ENCODE results near the gene SERPINE2. TPM values are rescaled to one million over a fixed set of nuclear protein-coding genes. Genes with fewer than 3 reads are reported as not detected.
"Not testable (repeated sequence)": the region's sequence is repeated elsewhere in the genome, so short reads cannot be mapped to it uniquely, and the experiment has no call there.

SERPINE2 gene
- total RNA-seq, 1 donor from 2014 or later = 266 TPM

DNA sequence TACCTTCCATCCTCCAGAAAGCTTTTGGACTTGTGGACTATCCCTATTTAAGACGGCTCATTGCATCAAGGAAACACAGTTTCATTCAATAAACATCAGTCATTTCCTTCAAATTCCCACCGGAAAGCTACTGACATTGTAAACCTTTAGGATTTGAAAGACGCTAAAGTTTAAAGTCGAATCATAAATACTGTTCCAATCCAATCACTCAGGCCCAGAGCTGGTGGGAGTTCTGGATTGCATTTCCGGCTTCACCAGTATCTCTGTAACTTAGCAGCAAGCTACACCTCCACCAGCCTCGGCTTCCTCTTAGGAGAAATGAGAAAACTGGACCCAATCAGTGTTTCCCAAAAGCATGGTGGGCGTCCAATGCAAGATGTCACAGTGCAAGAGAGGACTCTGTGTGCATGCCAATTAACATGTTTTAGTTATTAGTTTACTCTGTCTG lies 95.5 kb downstream of the SERPINE2 start:
- no peak for DNase-seq (ENCODE audit: low spot score)

DNA sequence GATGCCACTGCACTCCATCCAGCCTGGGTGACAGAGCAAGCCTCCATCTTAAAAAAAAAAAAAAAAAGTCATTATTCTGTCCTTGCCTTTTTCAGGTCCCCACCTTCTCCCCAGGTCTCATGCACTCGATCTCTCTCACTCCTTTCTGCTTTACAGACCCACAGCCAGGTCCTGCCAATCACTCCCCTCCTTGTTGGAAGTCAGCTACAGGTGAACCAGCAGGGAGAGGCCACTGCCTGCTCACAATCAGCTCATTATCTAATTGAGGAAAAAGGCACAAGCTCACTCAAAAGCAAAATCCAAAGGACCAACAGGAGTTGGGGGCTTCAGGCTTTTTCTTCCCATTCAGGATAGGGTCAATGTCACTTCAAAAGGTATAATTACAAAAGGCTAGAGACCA lies 96.0 kb downstream of the SERPINE2 start:
- no peak for DNase-seq (ENCODE audit: low spot score)

DNA sequence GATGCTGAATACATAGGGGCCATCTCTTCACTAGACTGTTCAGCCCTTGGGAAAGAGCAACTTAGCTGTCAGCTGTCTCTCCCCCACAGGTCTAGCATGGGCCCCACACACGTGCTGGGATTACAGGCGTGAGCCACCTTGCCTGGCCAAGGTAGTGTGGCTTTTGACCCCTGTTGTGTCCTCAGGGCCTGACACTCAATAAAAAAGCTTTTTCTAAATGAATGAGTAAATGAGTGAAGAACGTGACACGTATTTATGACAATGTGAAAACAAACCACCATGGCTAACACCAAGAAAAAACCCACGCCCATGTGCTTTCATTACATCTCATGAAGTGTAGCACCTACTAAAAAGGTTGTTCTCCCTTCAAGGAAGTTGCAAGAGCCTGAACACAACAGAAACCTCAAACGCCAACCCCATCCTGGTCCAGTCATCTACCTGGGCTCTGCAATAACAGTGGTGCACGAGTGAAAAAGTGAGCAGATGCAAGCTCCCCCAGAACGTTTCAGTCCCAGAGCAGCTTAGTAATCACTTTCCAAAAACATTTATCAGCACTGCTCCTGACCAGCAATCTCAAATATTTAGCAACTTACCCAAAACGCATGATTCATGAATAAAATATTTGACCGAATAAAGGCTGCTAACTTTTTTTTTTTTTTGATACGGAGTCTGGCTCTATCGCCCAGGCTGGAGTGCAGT lies 97.4 kb downstream of the SERPINE2 start:
- no peak for DNase-seq (ENCODE audit: low spot score)

DNA sequence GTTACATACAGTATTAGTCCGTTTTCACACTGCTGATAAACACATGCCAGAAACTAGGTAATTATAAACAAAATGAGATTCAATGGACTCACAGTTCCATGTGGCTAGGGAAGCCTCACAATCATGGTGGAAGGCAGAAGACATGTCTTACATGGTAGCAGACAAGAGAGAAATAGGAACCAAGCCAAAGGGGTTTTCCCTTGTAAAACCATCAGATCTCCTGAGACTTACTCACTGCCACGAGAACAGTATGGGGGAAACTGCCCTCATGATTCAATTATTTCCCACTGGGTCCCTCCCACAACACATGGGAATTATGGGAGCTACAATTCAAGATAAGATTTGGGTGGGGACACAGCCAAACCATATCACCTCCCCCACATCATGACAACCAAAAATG lies 99.6 kb downstream of the SERPINE2 start:
- not testable (repeated sequence) for DNase-seq (ENCODE audit: low spot score)

DNA sequence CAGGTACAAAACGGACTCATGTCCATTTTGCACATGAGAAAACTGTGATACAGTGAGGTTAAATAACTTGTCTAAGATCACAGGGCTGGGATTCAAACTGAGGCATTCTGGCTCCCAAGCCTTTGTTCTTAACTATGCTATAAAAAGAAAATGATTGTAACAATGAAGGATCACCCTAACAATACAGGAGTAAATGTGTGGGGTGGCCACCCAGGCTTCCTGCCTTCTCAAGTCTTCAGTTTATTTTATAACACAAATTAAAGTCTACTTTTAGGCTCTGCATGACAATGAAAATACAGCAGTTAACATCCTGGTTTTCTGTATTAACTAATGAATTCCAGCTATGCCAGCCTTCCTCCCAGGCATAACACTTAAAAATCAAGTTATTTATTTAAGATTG lies 101.6 kb downstream of the SERPINE2 start:
- no peak for DNase-seq (ENCODE audit: low spot score)

DNA sequence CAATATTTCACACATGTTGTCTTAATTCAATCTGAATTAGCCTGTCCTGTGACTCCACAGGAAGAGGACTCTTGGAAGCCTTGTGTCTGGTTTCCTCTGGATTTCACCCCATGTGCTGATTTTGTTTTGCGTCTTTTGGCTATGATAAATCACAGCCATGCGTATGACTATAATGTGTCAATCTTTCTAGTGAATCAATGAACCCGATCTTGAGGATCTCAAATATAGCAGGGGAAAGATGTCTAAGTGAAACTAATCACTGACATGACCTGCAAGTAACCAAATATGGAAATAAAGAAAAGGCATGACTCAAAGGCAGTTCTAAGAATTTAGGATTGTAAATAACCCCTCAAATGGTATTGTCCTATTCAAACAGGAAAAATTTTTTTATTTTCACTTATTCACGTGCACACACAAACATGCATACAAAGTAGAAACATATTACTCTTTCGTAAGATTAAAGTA lies 102.2 kb downstream of the SERPINE2 start:
- no peak for DNase-seq (ENCODE audit: low spot score)

DNA sequence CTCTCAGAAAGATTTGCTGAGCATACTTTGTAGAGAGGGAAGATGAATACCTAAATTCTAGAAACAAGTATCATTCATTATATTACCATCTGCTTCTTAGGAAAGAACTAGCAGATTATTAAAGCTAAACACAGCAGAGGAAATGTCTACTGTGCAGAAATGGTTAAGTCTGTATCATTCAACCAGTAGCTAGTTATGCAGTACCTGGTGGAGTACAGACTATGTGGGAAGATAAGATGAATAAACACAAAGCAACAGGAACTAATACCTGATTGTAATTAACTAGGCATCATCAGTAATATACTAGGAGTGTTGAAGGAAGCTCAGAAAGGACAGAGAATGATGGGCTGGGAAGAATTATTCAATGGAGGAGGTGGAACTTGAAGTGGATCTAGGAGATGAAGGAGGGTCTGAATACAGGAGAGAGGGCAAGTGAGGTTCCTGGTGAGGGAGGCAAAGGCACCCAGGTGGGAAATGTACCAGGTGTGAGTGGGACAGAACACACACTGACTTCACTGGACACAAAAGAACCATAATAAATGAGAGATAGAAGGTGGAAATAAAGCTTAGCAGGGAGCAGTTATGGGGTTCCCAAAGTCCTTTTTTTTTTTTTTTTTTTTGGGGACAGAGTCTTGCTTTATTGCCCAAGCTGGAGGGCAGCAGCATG lies 103.5 kb downstream of the SERPINE2 start:
- no peak for DNase-seq (ENCODE audit: low spot score)

DNA sequence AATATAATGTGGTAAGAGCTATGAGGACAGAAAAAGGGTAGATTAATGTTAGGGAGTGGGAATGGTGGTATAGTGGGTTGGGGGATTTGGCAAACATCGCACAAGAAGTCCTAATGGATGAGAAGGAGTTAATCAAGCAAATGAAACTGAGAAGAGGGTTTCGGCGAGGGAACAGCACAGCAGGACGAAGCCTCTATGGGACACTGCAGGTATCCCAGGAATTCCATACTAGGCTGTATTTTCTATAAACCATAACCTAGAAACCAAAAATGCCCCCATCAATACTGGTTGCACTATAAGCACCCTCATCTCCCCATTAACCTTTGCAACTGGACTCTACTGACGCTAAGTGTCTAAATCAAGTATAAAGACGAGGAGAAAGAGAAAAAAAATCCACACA lies 104.2 kb downstream of the SERPINE2 start:
- DNase-seq (ENCODE audit: low spot score) = no peak

DNA sequence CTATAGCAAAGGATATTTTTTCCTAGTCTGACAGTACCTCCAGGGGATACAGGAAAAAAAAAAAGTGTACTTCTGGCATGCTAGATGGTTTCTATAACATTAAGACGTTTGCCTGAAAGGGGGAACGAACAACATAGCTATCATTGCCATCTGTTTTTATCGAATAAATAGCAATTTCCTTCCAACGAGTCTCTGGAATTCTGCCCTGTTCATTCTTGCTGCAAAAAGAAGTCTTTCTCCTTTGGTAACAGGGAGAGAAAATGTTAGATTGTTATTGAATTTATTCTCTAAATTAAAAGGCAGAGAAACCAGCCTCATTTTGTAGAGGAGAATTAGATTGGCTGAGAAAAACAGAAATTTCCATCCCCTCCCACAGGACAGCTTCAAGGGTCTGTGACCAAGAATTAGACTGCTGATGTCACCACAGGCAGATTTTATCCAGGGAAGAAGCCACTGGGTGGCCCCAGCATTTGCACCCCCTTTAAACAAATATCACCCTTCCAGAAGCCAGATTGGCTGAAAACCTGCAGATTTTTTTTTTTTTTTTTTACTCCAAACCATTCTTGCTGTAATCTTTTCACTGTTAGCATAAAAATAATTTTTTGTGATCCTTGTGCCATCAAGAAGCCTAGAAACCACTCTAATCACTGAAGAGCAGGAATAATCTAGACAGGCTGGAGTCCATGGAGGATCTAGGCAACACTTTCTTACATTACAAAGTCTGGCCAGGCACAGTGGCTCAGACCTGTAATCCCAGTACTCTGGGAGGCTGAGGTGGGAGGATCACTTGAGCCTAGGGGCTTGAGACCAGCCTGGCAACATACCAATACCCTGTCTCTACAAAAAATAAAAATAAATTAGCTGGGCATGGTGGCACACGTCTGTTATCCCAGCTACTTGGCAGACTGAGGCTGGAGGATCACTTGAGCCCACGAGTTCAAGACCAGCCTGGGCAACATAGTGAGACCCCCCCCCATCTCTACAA lies 106.0 kb downstream of the SERPINE2 start:
- no peak for DNase-seq (ENCODE audit: low spot score)

DNA sequence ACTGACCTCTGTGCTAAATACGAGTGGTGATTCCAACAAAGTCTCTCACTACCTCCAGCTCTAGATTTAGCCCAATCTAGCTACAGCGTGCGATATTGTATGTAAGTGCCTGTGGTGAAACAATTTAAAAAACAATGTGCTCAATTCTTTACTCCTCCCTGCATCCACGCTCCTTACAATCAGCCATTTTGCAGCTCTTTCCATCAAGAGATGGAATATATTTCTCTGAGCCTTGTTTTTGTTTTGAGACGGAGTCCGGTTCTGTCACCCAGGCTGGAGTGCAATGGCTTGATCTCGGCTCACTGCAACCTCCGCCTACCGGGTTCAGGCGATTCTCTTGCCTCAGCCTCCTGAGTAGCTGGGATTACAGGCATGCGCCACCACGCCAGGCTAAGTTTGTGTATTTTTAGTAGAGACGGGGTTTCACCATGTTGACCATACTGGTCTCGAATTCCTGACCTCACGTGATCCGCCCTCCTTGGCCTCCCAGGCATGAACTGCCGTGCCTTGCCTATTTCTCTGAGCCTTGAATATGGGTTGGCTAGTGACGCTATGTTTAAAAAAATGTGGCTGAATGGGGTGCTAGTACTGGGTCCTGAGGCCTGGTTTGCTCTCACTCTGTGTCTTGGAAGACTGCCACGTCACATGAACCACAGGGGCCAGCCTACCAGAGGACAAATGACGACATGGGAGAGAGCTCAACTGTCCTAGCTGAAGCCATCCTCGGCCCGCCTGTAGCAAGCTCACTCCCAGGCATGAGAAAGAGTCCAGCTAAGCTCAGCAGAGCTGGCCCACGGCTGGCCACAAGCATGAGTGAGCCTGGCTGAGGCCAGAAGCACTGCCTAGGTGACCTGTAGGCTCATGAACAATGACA lies 108.7 kb downstream of the SERPINE2 start:
- DNase-seq (ENCODE audit: low spot score) = no peak

DNA sequence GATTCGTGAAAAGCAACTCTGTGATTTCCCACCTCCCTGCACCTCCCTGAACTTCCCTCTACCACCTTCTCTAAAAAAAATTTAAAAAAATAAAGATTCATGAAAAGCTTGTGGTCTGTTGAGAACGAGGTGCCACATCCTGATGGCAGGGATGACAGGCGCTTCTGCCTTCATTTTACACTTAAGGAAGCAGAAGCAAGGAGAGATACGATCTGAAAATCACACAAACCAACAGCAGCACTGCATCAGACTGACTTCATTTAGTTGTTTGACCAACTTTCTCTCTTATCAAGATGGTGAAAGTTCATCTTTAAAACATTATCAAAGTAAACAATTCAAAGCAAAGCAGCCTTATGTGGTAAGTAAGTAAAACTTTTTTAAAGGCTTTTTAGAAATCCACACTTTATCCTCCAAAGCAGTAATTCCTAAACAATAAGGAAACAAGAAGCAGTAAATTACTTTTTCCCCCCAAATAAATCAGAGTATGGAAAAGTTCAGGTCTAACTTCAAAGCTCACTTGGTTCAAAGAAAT lies 109.4 kb downstream of the SERPINE2 start:
- DNase-seq (ENCODE audit: low spot score) = no peak

DNA sequence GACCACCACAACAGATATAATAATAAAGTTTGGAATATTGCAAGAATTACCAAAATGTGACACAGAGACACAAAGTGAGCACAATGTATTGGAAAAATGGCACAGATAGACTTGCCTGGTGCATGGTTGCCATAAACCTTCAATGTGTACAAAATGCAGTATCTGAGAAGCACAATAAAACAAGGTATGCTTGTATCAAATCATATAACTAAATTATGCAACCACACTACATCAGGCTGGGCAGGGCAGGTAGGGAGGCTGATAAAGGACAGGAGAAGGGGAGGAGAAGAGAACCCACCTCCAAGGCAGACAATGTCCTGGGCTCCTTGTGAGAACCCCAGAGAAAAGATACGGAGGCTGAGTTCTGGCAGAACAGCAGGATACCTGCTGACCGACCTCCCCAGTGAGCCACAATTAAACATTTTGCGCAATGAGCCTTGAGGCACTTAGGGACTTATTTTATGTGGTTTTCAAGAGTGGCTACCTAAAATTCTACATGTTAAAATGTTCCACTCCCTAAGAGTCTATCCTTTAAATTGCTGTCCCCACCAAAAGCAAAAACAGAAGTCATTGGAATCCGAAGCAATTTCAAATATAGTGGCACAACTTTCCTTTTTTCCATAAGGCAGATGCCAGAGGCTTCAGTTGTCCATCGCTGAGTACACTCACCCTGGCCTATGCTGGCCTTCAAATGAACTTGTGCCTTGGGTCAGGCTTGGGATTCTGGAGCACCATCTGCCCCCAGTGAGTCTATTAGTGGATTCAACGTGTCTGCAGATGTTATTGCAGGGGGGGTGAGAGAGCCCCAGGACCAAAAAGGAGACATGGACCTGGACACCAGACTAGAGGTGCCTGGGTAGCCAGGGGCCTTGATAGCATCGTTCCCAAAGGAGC lies 110.7 kb downstream of the SERPINE2 start:
- no peak for DNase-seq (ENCODE audit: low spot score)

DNA sequence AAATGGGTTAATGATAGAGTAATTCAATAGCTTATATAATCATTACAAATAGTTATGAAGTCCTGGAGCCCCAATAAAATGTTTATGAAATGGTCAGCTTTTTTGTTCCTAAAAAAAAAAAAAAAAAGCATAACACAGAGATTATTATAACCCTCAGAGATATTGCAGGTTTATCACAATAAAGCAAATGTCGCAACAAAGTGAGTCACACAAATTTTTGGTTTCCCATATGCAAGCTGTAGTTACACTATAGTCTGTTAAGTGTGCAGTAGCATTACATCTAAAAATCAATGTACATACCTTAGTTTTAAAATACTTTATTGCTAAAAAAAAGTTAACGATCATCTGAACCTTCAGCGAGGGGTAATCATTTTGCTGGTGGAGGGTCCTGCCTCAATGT lies 114.0 kb downstream of the SERPINE2 start:
- DNase-seq (ENCODE audit: low spot score) = no peak

Other genes starting within 250 kb of the SERPINE2 start
- gene AP1S3, start 201.7 kb downstream of the SERPINE2 start, total RNA-seq (ENCODE audit: insufficient read depth, low replicate concordance) = 6.3 TPM
- gene WDFY1, start 94.0 kb downstream of the SERPINE2 start, total RNA-seq (ENCODE audit: insufficient read depth, low replicate concordance) = 99.7 TPM
- gene MRPL44, start 81.8 kb downstream of the SERPINE2 start, total RNA-seq (ENCODE audit: insufficient read depth, low replicate concordance) = 20.2 TPM